Myocyte (in vitro differentiated cells): ENCODE measurements around the gene MAPK6. TPM values are rescaled to one million over a fixed set of nuclear protein-coding genes. Genes with fewer than 3 reads are reported as not detected.
"Not testable (repeated sequence)": the region's sequence is repeated elsewhere in the genome, so short reads cannot be mapped to it uniquely, and the experiment has no call there.

Experiments
- DNase-seq: peaks from one replicate; pipeline ENCODE4 v3.0.0-alpha.2; 2012; ENCODE audit warnings: low read depth
- total RNA-seq: library from RNA; depleted of rRNA; stranded (reverse); fragments of >200 nt; gene quantifications from 2 replicates; pipeline ENCODE4 v1.2.3, GENCODE V29; 2014

Gene MAPK6
- total RNA-seq, 1 donor from 2014 or later: 119 TPM

DNA sequence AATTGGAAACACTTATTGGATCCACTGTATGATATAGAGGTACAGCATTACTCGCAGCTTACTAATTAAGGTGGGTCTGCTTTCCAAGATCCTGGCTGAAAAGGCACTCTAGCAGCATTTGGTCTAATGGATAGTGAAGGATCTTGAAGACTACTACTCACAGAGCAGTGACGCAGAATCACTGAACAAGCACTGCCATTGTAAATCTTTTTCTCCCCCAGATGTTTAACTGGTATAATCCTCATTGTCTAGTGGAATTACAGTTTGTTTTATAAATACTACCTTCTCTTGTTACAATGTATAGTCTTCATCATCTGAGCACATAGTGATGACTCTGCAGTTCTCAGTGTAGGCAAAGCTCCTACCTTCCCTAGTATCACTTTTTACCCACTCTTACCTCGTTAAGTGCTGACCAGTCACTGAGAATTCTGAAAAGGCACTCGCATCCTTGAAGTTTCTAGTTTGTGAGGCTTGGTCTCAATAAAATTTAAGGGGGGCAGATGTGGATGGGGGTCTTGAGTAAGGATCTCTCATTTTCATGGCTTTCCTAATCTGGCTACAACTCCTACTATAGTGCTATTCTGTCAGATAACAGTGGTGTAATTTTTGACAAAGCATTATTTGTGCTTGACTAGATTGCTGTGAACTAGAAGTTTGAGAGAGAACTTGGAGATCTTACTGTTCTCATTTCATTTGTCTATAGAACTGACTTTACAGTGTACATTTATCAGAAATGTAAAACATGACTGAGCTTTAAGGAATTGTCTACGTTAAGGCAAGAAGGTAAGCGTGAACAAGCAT lies 23.2 kb downstream of the MAPK6 start:
- DNase-seq: no peak

- DNase-seq: not testable (repeated sequence)
Measured at GRCh38 chr15:52045795-52046298, 26.8 kb downstream of the MAPK6 start.

DNA sequence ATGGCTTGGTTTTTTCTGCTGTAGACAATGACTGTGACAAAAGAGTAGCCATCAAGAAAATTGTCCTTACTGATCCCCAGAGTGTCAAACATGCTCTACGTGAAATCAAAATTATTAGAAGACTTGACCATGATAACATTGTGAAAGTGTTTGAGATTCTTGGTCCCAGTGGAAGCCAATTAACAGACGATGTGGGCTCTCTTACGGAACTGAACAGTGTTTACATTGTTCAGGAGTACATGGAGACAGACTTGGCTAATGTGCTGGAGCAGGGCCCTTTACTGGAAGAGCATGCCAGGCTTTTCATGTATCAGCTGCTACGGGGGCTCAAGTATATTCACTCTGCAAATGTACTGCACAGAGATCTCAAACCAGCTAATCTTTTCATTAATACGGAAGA lies 27.5 kb downstream of the MAPK6 start:
- DNase-seq: not testable (repeated sequence)

GRCh38 chr15:52050416-52050815 lies 31.4 kb downstream of the MAPK6 start:
- DNase-seq: no peak

- DNase-seq: no peak
Measured at GRCh38 chr15:52052066-52052935, 33.3 kb downstream of the MAPK6 start.

DNA sequence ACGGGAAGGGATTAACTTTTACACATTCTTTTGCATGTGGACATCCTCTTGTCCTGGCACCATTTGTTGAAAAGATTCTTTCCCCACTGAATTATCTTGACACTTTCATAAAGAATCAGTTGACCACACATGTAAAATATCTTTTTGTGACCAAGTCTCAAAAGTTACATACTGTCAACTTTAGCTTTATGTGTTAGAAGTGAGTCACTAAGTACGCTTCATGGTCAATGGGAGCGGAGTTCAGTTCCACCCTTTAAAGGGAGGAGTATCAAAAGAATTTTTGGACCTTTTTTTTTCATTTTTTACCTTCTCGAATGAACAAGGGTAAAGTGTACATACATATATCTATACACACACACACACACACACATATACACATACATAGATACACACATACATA lies 35.4 kb downstream of the MAPK6 start:
- DNase-seq: no peak

DNA sequence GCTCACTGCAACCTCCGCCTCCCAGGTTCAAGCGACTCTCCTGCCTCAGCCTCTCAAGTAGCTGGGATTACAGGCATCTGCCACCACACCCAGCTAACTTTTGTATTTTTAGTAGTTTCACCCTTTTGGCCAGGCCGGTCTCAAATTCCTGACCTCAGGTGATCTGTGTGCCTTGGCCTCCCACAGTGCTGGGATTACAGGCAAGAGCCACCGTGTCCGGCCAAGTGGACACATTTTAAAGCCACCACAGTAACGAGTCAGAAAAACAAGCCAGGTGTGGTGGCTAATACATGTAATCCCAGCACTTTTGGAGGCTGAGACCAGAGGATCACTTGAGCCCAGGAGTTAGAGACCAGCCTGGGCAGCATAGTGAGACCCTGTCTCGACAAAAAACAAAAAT lies 35.8 kb downstream of the MAPK6 start:
- not testable (repeated sequence) for DNase-seq

GRCh38 chr15:52056001-52056400 lies 37.0 kb downstream of the MAPK6 start:
- no peak for DNase-seq

DNA sequence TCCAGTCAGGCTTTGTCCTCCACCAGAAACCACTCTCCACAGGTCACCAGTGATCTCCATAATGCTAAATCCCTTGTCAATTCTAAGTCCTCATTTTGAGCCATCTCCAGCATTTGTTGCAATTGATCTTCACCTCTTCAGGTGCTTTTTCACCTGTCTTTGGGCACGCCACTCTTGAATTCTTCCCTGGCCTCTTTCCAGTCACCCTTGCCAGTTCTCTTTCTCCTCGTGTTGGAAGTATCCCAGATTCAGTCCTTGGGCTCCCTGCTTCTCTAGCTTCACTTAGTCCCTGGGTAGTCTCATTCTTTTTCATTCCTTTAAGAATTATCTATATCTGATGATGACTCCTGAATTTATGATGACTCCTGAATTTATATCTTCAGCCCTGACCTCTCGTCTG lies 37.5 kb downstream of the MAPK6 start:
- DNase-seq: no peak

- DNase-seq: no peak
Measured at GRCh38 chr15:52057996-52058395, 39.0 kb downstream of the MAPK6 start.

DNA sequence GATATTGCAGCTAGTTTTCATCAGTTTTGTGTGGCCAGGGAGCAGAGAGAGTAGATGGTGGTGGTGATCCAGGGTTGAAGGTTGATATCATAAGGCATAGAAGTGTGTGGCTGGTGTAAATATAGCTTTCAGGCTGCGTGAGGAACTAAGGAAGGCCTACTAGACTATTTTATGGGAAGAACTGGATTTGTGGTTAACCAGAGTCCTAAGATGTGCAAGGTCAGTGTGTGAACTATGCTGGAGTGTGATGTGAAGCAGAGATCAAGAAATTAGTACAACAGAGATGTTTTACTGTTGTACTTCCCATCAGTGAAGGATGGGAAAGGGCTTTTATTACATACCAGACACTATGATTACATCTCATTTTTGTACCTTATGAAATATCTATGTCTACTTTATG lies 41.5 kb downstream of the MAPK6 start:
- no peak for DNase-seq

GRCh38 chr15:52066842-52067544 lies 48.0 kb downstream of the MAPK6 start:
- no peak for DNase-seq

- no peak for DNase-seq
Measured at GRCh38 chr15:52067545-52067926, 48.5 kb downstream of the MAPK6 start.

GRCh38 chr15:52068004-52068615 lies 49.1 kb downstream of the MAPK6 start:
- no peak for DNase-seq

- DNase-seq: no peak
Measured at GRCh38 chr15:52069559-52069958, 50.5 kb downstream of the MAPK6 start.

DNA sequence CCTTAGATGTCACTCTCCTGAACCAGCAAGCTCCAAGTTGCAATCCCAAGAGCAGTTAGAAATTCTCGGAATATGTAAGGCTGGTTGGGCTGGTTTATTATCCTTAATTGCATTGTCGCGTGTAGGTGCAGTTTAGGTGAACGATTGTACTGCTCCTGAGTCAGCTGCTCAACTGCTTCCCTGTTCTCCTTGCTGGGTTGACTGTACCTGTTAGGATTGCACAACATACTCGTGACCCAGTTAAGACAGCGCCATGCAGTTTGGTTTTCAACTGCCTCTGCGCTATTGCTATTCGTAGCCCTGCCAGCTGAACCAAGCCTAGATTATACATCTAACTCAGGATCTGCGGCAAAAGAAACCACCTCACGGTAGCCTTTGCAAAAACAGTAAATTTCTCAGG lies 52.6 kb downstream of the MAPK6 start:
- DNase-seq: no peak

DNA sequence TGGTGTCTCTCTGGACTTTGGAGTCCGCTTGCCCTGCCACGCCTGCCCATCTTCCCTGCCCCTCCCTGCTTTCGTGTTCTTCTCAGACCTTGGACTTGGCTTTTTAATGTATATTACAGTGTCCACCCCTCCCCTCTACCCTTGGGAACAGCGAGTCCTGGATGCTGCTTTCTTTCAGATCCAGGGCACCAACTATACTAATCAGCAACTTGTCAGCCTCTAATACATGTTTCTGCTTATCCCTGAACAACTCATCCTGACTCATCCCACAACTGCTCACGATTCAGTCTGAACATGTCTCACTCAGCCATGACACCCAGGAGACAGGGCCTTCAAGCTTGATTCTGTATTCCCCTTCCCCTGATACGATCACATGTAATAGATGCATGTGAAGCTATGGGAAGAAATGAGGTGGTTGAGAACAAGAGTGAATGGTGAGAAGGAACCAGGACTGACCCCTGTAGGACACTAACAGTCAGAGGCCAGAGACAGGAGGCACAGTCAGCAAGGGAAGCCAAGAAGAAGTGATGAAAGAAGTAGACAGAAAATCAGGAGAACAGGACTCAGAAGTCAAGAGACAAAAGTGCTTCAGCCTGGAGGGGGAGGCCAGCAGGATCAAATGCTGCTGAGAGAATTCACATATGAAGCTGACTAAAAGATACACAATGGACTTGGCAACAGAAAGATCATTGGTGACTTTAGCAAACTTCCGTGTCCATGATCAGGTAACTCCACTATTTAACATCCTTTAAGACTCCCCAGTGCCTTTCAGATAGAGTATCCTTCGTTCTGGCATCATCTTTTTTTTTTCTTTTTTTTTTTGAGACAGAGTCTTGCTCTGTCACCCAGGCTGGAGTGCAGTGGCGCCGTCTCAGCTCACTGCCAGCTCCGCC lies 58.1 kb downstream of the MAPK6 start:
- peak; percentile 72 for DNase-seq

- no peak for DNase-seq
Measured at GRCh38 chr15:52078197-52078875, 59.3 kb downstream of the MAPK6 start.

DNA sequence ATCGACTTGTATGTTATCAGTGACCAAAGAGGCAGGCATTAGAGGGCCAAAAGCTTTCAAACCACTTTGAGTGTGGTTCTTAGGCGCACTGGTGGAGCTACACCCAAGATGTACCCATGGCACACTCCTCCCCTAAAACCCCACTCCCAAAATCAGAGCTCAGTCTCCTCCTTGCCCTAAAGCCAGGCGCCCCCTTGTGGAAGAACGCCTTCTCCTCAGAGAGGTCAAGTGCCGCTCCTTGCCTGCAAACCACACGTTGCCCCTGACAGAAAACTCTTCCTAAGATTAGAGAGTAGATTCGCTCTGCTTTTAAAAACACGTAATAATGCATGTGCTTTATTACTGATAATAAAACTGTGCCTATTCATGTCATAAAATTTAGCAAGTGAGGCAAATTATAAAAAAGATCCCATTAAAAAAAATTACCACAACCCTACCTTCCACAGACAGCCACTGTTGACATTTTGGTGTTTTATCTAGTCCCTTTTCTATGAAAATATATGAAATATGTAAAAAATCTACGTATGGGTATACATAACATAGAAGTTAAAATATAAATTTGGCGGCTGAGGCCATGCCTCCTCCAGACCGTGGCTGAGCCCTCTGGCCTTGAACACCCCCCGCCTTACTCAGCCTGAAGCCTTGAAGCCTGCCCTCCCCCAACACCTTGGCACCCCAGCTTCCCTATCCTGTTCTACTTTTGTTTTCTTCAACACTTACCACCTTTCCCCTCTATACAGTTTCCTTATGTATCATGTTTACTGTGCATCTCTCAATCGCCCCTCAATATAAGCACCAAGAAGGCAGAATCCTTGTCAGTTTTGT lies 60.1 kb downstream of the MAPK6 start:
- DNase-seq: peak; percentile 78
